ENCODE measurements around the gene ANKFY1. TPM values are rescaled to one million over a fixed set of nuclear protein-coding genes. Genes with fewer than 3 reads are reported as not detected.
"Not testable (repeated sequence)": the region's sequence is repeated elsewhere in the genome, so short reads cannot be mapped to it uniquely, and the experiment has no call there.

ANKFY1 gene
- total RNA-seq, 1 experiment from 2014 or later, result 38.6 TPM

DNA sequence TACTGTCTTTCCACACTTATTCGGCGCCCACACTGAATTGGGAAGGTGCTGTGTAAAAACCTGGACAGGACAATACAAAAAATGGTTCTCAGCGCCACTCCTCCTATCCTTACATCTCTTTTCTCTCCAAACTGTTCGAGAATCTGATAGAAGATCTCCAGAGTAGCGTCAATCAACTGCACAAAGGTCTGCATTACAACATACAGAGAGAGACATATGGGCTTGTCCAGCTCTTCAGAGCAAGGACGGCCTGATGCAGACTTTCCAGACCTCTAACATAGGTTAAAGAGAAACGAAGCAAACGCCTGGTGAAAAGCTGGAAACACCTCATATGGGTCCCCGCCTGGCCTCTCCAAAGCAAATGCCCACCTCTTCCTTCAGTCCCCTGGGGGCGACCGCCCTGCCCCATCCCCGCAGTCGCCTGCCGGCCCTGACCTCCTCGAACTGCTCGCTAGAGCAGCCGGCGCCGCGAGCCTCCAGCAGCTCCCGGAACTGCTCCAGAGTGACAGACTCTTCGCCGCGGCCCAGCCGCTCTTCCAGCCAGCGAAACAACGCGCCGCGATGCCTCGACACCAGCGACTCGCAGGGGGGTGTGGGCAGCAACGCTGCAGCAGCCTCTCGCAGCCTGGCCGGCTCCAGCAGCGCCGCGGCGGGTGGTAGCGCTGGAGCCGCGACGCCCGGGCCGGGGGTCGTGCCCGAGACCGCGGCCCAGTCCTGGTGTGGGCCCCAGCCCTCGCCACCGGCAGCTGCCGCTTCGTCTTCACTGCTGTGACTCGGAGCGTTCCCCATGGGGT is 121.5 kb downstream of the ANKFY1 start:
- intact Hi-C loops (cut with micrococcal nuclease; ENCODE audit: unreplicated experiment) (no loop called here), in situ Hi-C loops (cut with HindIII; ENCODE audit: low pct_unique_long_range_greater_than_20kb, low sequenced_read_pairs) (no loop called here)
- CTCF ChIA-PET, result interaction anchor here (0.5 kb wide), 1 partner anchor 58 kb away, joined by 7 read pairs; no protein-coding TSS in a partner anchor
- no peaks in the 10 kb centered on the region for H3K27me3 ChIP-seq (ENCODE audit: control insufficient read depth, insufficient read depth, low read length)
- no peaks in the 10 kb centered on the region for H3K9me3 ChIP-seq (ENCODE audit: control insufficient read depth, insufficient read depth, low read depth, low read length)
- POLR2A ChIA-PET, result interaction anchor here (0.6 kb wide), 1 partner anchor 415 kb away, joined by 4 read pairs; no protein-coding TSS in a partner anchor
- H3K36me3 ChIP-seq (ENCODE audit: control insufficient read depth, insufficient read depth, low read length), result no peaks in the 10 kb centered on the region; the same call in 1 of the 2 replicates
- H3K4me3 ChIP-seq (ENCODE audit: low read depth in 2 of 2, low read length in 2 of 2), result peak overlapping the region; percentile 83 to 85
- peaks cover 14% of the 10 kb centered on the region for H3K4me1 ChIP-seq (ENCODE audit: control insufficient read depth, insufficient read depth, low read length)
- no peak for TF ChIP-seq SIN3A (IDR thresholded peaks at IDR 0.05; ENCODE audit: borderline replicate concordance, insufficient read depth, low read depth, low read length)
- peak; percentile 10 for ATAC-seq
- no peak for DNase-seq (ENCODE audit: low read depth, low spot score)
- BruUV-seq (replicated peaks), result no TSS peak
- H3K27ac ChIP-seq (ENCODE audit: low read length), result peak overlapping the region; percentile 77

DNA sequence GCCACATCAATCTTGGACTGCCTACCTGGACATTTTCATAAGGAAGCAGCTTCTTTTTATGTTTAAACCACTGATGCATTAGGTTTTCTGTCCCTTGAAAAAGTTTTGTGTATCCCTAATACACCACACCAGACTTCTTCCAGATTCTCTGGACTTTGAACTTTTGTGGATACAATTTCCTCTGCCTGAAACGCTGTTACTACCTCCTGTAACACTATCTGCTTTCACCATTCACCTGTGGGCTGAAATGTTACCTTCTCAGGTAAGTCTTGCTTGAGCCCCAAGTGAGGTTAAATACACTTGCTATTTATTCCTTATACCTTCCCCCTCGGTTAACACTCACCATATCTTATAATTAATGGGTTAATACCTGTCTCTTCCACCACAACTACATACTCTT is 123.7 kb downstream of the ANKFY1 start:
- in situ Hi-C loops (cut with HindIII; ENCODE audit: low pct_unique_long_range_greater_than_20kb, low sequenced_read_pairs) (no loop called here), intact Hi-C loops (cut with micrococcal nuclease; ENCODE audit: unreplicated experiment) (no loop called here)
- Histone ChIP-seq H3K4me1 (ENCODE audit: control insufficient read depth, insufficient read depth, low read length) (peaks cover 14% of the 10 kb centered on the region), H3K9me3 (ENCODE audit: control insufficient read depth, insufficient read depth, low read depth, low read length) (no peaks in the 10 kb centered on the region), H3K27ac (ENCODE audit: low read length) (no peak overlapping the region), H3K4me3 (ENCODE audit: low read depth in 2 of 2, low read length in 2 of 2) (no peak overlapping the region), H3K36me3 (ENCODE audit: control insufficient read depth, insufficient read depth, low read length) (no peaks in the 10 kb centered on the region; the same call in 1 of the 2 replicates), H3K27me3 (ENCODE audit: control insufficient read depth, insufficient read depth, low read length) (no peaks in the 10 kb centered on the region)
- no peak for ATAC-seq
- TF ChIP-seq SIN3A (IDR thresholded peaks at IDR 0.05; ENCODE audit: borderline replicate concordance, insufficient read depth, low read depth, low read length), result no peak
- TF ChIP-seq, protein P1, sequence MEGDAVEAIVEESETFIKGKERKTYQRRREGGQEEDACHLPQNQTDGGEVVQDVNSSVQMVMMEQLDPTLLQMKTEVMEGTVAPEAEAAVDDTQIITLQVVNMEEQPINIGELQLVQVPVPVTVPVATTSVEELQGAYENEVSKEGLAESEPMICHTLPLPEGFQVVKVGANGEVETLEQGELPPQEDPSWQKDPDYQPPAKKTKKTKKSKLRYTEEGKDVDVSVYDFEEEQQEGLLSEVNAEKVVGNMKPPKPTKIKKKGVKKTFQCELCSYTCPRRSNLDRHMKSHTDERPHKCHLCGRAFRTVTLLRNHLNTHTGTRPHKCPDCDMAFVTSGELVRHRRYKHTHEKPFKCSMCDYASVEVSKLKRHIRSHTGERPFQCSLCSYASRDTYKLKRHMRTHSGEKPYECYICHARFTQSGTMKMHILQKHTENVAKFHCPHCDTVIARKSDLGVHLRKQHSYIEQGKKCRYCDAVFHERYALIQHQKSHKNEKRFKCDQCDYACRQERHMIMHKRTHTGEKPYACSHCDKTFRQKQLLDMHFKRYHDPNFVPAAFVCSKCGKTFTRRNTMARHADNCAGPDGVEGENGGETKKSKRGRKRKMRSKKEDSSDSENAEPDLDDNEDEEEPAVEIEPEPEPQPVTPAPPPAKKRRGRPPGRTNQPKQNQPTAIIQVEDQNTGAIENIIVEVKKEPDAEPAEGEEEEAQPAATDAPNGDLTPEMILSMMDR (IDR thresholded peaks at IDR 0.05), result no peak
- no peak for TF ChIP-seq POLR2AphosphoS5 (IDR thresholded peaks at IDR 0.05; ENCODE audit: low read depth, low read length)
- TF ChIP-seq TCF7L2 (IDR thresholded peaks at IDR 0.05; ENCODE audit: low read depth, low read length), result no peak
- TF ChIP-seq, protein P2, sequence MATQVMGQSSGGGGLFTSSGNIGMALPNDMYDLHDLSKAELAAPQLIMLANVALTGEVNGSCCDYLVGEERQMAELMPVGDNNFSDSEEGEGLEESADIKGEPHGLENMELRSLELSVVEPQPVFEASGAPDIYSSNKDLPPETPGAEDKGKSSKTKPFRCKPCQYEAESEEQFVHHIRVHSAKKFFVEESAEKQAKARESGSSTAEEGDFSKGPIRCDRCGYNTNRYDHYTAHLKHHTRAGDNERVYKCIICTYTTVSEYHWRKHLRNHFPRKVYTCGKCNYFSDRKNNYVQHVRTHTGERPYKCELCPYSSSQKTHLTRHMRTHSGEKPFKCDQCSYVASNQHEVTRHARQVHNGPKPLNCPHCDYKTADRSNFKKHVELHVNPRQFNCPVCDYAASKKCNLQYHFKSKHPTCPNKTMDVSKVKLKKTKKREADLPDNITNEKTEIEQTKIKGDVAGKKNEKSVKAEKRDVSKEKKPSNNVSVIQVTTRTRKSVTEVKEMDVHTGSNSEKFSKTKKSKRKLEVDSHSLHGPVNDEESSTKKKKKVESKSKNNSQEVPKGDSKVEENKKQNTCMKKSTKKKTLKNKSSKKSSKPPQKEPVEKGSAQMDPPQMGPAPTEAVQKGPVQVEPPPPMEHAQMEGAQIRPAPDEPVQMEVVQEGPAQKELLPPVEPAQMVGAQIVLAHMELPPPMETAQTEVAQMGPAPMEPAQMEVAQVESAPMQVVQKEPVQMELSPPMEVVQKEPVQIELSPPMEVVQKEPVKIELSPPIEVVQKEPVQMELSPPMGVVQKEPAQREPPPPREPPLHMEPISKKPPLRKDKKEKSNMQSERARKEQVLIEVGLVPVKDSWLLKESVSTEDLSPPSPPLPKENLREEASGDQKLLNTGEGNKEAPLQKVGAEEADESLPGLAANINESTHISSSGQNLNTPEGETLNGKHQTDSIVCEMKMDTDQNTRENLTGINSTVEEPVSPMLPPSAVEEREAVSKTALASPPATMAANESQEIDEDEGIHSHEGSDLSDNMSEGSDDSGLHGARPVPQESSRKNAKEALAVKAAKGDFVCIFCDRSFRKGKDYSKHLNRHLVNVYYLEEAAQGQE (IDR thresholded peaks at IDR 0.05; ENCODE audit: insufficient read depth in 1 of 2, low read depth in 2 of 2, low read length in 1 of 2), result no peak
- POLR2A ChIA-PET, result no interaction called here
- no peak for DNase-seq (ENCODE audit: low read depth, low spot score)
- CTCF ChIA-PET, result interaction anchor here (0.6 kb wide), 1 partner anchor 72 kb away, joined by 5 read pairs; no protein-coding TSS in a partner anchor
- no TSS peak for BruUV-seq (replicated peaks)

DNA sequence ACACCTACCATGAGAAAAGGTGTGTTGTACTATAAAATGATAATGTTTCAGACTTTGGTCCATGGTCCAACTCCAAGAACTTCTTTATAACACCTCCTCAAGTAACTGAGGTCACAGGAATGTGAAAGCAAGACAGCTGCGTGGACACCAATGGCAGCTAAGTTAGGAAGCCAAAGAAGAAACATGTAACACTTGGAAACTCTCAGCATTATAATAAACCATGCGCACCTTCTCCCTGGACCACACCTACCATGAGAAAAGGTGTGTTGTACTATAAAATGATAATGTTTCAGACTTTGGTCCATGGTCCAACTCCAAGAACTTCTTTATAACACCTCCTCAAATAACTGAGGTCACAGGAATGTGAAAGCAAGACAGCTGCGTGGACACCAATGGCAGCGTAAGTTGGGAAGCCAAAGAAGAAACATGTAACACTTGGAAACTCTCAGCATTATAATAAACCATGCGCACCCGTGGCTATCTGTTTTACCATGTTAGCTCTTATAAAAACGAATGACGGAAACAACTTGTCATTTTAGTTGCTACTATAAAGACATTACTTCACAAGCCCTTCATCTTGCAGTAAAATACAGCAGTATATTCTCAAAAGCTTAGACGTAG is 124.8 kb downstream of the ANKFY1 start:
- peaks cover 14% of the 10 kb centered on the region for H3K4me1 ChIP-seq (ENCODE audit: control insufficient read depth, insufficient read depth, low read length)
- intact Hi-C loops (cut with micrococcal nuclease; ENCODE audit: unreplicated experiment); ATAC-seq; H3K36me3 ChIP-seq (ENCODE audit: control insufficient read depth, insufficient read depth, low read length); H3K4me3 ChIP-seq (ENCODE audit: low read depth in 2 of 2, low read length in 2 of 2); POLR2A ChIA-PET; H3K27me3 ChIP-seq (ENCODE audit: control insufficient read depth, insufficient read depth, low read length); H3K27ac ChIP-seq (ENCODE audit: low read length); DNase-seq (ENCODE audit: low read depth, low spot score); in situ Hi-C loops (cut with HindIII; ENCODE audit: low pct_unique_long_range_greater_than_20kb, low sequenced_read_pairs); BruUV-seq (replicated peaks); H3K9me3 ChIP-seq (ENCODE audit: control insufficient read depth, insufficient read depth, low read depth, low read length); CTCF ChIA-PET: not testable (repeated sequence)

All from Panc1 (cell line).